GM21529 (cell line): ENCODE data around the gene MADD.

Source experiments
- ATAC-seq: cut with Tn5 transposase; IDR thresholded peaks from one replicate; pipeline ENCODE4 v1.9.1; 2021; ENCODE audit not compliant: unreplicated experiment

The MADD gene

DNA sequence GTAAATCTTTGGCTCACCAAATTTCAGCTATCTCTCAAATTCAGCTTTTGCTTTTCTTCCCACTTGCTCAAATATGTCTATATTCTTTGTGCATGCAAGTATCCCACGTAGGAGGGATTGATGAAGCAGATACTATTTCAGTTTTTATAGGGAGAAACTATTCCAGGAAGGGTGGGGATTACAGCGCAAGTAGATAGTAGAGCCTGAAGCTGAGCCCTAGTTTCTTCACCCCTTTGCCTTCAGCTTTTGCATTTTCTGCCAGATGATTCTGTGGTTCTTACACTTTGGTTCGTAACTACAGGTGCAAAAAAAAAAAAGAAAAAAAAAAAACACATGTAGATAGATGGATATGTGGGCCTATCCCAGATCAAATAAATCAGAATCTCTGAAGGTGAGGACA is 18.2 kb upstream of the MADD start:
- ATAC-seq, result no peak

DNA sequence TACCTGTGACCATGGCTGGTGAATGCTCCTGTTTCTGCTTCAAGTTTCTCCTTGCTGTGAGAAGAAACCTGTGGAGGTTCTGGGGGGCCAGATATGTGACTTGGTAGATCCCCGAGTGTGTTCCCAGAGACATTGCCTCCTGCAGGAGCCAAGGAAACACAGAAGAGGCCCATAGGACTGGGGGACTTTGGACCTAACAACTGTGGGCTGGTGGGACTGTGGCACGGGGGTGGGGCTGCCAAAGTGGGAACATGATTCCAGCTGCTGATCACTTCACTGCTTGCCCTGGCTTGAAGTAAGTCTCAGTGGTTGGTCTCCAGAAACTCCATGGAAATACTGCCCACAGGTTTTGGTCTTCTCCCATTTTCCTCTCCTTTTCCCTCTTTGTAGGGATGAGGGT is 16.3 kb upstream of the MADD start:
- ATAC-seq, result no peak

DNA sequence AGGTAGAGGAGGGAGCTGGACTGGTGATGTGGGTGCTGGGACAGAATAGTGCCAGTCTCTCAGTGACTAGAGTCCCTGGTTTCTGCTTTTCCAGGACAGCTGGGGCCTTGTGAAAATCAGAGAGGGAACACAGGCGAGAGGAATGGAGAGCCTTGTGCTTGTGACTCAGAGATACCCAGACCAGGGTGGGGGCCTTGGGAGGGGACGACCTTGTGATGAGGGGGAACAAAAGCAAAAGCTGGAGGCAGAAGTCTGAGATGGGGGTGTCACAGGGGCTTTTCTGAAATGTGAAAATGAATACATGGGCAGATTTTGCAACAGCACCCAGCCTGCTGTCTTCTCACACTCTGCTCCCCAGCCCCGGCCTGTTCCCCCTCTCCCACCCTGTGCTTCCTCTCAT is 15.5 kb upstream of the MADD start:
- ATAC-seq, result no peak

DNA sequence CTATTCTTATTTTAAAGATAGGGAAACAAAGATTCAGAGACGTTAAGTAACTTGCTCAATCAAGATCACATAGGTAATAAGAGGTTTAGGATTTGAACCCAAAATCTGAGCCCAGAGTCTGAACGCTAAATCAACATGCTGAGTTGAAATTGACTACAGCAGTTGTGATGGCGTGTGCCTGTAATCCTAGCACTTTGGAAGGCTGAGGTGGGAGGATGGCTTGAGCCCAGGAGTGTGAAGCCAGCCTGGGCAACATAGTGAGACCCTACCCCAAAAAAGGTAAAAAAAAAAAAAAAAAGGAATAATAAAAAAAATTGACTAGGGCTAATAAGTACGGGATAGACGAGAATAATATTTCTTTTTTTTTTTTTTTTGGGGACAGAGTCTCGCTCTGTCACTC is 13.6 kb upstream of the MADD start:
- no peak for ATAC-seq

DNA sequence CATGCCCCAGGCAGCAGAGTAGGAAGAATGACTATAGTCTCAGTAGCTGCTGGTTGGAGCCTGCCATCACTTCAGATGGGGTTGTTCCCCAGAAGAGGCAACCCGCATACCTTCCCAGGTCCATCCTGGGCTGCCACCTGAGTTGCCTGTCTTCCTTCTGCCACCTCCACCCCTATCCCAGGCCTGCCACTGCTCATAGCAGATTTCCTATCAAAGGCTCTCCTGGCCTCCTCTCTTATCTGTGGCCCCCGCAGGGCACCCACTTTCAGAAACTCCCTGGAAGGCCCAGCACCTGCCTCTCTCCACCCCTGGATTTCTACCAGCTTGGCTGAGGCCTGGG is 12.8 kb upstream of the MADD start:
- no peak for ATAC-seq

DNA sequence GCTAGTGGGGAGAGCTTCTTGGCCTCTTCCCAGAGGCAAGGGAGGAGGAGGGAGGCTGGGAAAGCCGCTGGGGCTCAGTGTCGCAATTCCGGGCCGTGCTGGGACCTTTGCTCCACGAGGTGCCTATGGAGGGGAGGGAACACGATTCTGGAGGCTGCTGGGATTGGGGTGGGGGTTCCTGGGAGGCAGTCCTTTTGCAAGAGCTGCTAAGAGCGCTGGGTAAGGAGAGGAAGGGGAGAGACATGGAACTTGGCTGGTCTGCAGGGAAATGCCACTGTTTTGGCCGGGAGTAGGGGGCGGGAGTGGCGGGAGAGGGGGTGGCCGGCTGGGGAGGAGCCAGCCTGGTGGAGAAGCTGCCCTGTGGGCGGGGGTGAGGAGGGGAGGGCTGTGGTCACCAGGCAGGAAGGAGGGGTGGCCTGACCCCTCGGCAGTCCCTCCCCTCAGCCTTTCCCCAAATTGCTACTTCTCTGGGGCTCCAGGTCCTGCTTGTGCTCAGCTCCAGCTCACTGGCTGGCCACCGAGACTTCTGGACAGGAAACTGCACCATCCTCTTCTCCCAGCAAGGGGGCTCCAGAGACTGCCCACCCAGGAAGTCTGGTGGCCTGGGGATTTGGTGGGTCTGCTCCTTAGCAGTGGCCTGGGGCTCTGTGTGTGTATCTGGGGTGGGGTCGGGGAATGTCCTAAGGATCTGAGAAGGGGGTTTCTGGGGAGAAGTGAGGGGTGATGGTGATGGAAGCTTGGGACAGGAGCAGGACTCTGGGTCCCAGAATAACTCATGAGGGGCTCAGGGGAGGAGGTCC is 12.2 kb upstream of the MADD start, which contains the start of gene NR1H3:
Gene NR1H3, plus strand, starts transcription at position 480 of the 800 bp plus-strand sequence. CDS start 1,221 bp downstream, outside the sequence.
- ATAC-seq, result no peak

DNA sequence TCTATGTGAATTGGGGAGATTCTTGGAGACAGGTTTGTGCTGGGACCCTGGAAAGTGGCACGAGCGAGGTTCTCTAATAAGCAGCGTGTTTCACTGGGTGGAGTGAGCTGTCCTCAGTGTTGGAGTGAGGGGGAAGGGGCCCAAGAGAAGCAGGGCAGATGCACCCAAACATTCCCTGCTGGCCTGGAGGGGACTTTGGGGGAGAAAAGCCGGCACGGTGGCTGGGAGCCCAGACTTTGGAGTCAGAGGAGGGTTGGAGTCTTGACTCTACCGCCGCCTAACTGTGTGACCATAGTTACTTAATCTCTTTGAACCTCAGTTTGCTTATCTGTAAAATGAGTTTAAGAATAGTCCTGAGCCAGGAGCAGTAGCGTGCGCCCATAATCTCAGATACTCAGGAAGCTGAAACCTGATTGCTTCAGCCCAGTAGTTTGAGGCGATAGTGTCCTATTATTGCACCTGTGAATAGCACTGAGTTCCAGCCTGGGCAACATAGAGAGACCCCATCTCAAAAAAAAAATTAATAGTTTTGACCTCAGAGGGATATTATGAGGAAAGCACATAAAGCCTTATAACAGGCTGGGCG is 11.5 kb upstream of the MADD start:
- ATAC-seq, result no peak

DNA sequence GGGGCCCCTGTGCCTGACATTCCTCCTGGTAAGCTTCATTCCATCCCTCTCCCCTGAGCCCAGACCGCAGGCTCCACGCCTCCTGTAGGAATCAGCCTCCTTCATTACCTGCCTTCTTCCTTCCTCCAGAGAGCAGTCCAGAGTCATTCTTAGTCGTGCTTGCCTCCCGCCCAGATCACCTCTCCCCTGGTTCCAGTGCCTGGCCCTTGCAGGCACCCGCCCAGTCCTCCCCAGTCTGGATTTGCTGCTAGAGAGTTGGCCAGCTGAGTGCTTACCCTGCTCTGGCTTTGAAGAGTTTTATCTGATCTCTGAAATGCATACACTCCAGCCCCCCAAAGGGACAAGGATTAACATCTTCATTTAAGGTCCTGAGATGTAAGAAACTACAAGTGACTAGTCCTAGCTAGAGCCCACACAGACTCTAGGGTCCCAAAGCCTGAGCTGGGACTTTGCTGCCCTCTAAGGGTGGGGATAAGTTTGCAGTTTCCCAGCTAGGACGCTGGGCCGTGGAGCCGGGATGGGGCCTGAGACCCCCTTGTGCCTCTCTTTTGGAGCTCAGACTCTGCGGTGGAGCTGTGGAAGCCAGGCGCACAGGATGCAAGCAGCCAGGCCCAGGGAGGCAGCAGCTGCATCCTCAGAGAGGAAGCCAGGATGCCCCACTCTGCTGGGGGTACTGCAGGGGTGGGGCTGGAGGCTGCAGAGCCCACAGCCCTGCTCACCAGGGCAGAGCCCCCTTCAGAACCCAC is 10.5 kb upstream of the MADD start:
- ATAC-seq, result no peak

DNA sequence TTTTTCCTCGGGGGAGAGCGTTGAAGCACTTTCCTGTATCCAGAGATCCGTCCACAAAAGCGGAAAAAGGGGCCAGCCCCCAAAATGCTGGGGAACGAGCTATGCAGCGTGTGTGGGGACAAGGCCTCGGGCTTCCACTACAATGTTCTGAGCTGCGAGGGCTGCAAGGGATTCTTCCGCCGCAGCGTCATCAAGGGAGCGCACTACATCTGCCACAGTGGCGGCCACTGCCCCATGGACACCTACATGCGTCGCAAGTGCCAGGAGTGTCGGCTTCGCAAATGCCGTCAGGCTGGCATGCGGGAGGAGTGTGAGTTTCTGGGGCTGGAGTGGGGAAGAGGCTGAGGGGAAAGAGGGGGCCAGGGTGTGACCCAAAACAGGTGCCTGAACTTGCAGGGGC is 9.6 kb upstream of the MADD start:
- ATAC-seq, result no peak

DNA sequence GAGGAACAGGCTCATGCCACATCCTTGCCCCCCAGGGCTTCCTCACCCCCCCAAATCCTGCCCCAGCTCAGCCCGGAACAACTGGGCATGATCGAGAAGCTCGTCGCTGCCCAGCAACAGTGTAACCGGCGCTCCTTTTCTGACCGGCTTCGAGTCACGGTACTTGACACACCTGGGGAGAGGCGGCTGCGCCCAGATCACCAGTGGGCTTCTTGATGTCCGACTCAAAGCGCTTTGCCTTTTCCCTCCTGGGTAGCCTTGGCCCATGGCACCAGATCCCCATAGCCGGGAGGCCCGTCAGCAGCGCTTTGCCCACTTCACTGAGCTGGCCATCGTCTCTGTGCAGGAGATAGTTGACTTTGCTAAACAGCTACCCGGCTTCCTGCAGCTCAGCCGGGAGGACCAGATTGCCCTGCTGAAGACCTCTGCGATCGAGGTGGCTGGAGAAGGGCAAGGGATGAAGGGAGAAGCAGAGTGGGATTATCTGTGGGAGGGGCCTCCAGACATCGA is 8.6 kb upstream of the MADD start:
- ATAC-seq, result no peak

DNA sequence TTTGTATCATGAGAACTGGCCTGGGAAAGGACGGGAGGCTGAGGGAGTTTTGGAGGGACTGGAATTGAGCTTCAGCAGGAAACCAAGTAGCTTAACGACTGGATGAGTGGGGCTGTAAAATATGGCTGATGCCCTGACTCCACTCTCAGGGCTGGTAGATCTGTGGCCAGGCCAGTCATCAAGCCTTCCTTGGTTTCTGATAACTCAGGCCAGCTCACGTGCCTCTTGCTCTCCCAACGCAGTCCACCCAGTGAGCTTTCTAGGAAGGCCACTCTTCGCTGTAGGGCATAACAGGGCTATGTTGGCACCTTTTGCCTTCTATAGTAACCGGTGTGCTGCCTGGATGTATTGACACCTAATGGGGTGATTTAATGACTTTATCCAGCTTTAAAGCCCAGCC is 5.8 kb upstream of the MADD start:
- ATAC-seq, result no peak

DNA sequence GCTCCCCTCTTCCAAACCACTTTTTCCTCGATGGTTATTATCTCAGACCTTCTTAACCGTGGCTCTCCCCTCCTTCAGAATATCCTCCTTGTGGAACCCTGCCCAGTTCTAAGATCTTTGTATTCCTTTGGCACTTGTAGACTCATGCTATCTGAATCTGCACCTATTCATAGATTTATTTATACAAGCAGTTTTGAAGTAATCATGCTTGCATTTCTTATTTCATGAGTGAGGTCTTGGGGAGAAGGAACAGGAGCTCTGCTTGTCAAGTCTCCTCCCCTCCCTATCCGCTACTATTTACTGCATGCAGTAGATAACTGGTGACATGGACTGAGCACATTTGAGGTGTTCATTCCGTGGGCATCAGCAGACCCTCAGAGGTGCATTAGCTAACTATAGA is 5.4 kb upstream of the MADD start:
- no peak for ATAC-seq

DNA sequence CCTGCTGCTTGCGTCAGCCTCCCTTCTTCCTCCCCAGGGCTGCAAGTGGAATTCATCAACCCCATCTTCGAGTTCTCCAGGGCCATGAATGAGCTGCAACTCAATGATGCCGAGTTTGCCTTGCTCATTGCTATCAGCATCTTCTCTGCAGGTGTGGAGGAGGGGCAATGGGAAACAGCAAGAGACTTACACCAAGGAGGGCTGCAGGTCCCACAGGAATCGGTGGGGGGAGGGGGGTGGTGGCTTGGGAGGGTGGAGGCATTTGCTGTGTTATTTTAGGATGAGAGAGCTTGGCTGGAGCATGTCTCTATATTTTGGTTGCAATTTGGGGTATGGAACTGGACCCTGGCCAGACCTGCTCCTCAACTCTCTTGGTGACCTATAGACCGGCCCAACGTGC is 2.1 kb upstream of the MADD start:
- ATAC-seq, result no peak

DNA sequence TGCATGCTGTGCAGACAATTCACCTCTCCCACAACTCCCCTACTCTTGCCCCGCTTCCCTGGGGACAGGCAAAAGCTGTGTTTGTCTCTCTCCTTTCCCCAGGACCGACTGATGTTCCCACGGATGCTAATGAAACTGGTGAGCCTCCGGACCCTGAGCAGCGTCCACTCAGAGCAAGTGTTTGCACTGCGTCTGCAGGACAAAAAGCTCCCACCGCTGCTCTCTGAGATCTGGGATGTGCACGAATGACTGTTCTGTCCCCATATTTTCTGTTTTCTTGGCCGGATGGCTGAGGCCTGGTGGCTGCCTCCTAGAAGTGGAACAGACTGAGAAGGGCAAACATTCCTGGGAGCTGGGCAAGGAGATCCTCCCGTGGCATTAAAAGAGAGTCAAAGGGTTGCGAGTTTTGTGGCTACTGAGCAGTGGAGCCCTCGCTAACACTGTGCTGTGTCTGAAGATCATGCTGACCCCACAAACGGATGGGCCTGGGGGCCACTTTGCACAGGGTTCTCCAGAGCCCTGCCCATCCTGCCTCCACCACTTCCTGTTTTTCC is 1.4 kb upstream of the MADD start:
- ATAC-seq, result no peak

DNA sequence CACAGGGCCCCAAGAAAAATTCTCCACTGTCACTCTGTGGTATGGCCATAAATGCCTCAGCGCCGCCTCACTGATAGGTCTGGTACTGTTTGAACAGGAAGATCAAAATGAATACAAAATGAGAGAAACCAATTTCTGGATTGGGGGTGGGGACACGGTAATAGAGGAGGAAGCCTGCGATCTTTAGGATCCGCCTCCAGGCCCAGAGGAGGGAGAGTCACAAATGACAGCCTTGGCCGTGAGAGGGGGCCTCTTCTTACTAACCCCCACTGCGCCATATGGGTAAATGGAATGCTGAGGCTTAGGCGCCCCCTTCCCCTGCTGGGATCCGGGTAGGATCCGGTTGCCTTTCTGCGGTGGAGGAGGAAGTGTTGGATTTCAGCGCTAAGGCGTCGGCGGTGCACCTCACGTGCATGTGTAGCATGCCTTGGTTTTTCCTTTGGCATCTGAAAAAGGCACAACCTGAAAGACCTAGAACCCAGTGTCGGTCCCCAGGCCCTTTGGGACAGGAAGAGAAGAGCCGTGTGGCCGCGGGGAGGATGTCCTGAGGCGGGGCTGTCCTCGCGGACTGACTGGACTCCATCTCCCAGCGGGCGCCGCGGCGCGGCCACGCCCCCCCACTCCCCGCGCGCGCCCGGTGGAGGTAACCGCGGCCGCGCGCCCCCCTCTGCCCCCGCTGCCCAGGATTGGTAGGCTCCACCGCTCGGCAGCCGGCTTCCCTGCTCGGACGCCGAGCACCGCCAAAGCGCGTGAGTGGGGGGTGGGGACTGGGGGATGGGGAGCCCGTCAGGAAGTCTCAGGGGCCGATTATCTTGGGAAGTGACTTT is 718 bp upstream of the MADD start:
- ATAC-seq, result peak; percentile 54

DNA sequence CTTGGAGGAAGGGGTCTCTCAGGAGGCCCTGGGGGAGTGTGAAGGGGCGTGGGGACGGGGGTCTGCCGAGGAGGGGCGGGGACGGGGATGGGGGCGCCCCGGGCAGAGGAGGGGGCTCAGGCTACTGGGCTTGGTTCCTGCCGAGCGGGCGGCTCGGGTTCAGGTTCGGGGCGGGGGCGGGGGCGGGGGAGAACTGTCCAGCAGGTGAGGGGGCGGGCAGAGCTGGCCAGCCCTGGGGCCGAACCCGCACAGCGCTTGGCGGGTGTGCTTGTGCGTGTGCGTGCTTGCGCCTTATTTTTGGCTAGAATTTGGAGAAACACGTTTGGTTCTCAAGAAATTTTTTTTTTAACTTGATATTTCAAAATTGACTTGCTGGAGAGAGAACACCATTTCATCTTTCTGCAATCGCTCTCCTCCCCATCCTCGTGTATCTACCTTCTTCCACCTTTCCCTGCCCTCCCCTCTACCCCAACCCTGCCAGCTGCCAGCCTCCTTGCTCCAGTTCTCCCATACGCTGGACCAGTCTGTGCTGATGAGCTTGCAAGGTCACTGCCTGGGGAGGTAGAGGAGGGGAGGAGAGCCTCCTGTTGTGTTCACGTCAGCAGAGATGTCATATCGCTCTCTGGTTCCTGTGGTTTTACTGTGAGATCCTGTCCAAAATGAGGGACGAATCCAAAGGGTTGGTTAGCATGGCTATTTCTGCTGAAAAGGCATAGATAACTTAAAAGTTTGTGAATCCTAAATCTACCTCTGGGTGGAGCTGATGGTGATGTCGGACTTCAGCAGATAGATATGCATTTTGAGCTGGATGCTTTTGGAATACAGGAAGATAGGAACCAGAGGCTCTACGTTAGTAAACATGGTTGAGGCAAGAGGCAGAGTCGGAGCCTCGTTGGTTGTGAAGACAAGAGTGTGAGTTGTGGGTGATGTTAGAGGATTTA is 668 bp downstream of the MADD start:
- ATAC-seq, result no peak

DNA sequence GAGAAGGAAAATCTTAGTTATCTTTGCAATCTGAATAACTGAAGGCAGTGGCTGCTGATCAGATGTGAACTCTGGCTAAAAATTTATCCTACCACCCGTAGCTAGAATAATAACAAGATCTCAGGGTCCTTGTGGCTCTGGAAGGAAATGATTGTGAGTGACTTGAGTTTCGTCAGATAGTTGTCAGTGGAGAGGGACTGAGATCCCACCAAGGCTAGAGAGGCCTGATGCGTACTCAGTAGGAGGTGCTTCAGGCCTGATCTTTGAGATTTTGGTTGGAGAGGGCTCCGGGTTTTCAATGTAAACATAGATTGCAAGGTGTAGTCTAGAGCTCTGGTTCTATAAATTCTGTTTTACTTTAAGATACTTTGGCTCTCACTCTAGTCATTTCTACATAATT is 1.4 kb downstream of the MADD start:
- ATAC-seq, result no peak

DNA sequence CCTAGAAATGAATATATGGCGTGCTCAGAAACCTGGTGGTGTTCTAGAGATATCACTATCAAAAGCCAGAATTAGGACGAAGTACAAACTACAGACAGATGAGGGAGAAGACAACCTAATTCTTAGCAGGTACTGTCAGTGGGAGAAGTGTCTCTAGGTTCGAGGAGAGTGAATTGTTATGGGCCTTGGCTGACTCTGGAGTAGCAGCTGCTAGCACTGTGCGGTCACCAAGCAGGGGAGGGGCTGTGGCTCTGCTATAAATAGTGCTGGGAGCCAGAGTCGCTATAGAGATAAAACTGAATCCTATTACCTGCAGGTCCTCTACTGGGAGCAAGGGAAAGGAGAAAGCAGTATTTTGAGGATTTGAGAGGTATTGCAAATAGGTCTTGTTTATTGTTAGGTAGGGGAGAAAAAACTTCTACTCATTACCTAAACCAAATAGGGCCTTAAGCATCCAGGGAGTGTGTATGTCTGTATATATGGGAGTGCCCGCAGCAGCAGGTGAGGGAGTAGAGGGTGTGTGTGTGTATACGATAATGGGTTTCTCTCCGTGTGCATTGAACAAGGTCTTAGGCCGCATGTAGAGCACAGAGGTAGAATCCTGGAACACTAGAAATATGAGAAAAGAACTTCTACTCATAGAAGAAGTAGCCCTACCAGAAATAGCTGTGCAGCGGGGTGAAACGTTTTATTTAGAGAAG is 2.2 kb downstream of the MADD start:
- peak; percentile 20 for ATAC-seq

DNA sequence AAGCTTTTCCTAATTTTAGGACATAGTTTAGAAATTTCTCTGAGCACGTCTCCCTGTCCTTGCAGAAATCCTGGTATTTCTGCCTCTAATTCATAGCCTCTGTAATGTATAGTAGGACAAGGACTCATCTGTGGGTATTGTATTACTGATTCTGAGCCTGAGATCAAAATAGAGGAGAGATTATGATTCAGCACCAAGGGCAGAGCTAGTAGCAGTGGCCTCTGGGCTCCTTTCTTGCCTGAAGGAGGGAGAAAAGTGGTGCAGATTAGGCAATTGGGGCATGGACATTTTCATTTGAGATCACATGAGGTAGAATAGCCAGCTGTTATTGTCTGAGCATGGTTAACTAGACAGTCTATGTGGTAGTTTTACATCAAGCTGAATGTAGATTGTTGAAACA is 2.8 kb downstream of the MADD start:
- no peak for ATAC-seq
